Measurements from ENCODE around the gene MOSPD3. TPM values are rescaled to one million over a fixed set of nuclear protein-coding genes. Genes with fewer than 3 reads are reported as not detected.
A peak's percentile ranks its signal among the peaks of the same experiment; 100 is the strongest.

Gene MOSPD3
- total and polyA plus RNA-seq, 2 of the 13 experiments (the other 11 are each of a cell fraction or from before 2014, with no cell fraction given), result 7.6 to 8.8 TPM

- TF ChIP-seq, protein P1, sequence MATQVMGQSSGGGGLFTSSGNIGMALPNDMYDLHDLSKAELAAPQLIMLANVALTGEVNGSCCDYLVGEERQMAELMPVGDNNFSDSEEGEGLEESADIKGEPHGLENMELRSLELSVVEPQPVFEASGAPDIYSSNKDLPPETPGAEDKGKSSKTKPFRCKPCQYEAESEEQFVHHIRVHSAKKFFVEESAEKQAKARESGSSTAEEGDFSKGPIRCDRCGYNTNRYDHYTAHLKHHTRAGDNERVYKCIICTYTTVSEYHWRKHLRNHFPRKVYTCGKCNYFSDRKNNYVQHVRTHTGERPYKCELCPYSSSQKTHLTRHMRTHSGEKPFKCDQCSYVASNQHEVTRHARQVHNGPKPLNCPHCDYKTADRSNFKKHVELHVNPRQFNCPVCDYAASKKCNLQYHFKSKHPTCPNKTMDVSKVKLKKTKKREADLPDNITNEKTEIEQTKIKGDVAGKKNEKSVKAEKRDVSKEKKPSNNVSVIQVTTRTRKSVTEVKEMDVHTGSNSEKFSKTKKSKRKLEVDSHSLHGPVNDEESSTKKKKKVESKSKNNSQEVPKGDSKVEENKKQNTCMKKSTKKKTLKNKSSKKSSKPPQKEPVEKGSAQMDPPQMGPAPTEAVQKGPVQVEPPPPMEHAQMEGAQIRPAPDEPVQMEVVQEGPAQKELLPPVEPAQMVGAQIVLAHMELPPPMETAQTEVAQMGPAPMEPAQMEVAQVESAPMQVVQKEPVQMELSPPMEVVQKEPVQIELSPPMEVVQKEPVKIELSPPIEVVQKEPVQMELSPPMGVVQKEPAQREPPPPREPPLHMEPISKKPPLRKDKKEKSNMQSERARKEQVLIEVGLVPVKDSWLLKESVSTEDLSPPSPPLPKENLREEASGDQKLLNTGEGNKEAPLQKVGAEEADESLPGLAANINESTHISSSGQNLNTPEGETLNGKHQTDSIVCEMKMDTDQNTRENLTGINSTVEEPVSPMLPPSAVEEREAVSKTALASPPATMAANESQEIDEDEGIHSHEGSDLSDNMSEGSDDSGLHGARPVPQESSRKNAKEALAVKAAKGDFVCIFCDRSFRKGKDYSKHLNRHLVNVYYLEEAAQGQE (IDR thresholded peaks at IDR 0.05; ENCODE audit: borderline replicate concordance in 1 of 2, low read depth in 1 of 2, low read length in 2 of 2), result no peak
- TF ChIP-seq HOXA3 (CRISPR knock-in tag; IDR thresholded peaks at IDR 0.05) (peak; percentile 47; the same call in 1 of the 2 replicates), ZNF589 (CRISPR knock-in tag; conservative IDR thresholded peaks at IDR 0.05) (no peak), SP1 (IDR thresholded peaks at IDR 0.05) (no peak), SP1 (CRISPR knock-in tag; IDR thresholded peaks at IDR 0.05) (peak; percentile 67; the same call in 1 of the 2 replicates), ZNF468 (CRISPR knock-in tag; IDR thresholded peaks at IDR 0.05) (0 out of 2 replicates have a peak, but pooled peaks have one; percentile 31), ZNF569 (CRISPR knock-in tag; IDR thresholded peaks at IDR 0.05; ENCODE audit: borderline replicate concordance) (no peak), PRDM10 (CRISPR knock-in tag; IDR thresholded peaks at IDR 0.05; ENCODE audit: low read depth) (no peak), NFE2L1 (CRISPR knock-in tag; IDR thresholded peaks at IDR 0.05; ENCODE audit: borderline replicate concordance) (no peak), PAWR (CRISPR knock-in tag; IDR thresholded peaks at IDR 0.05; ENCODE audit: borderline replicate concordance) (no peak), HOXD1 (CRISPR knock-in tag; IDR thresholded peaks at IDR 0.05) (0 out of 2 replicates have a peak, but pooled peaks have one; percentile 33), ZNF644 (CRISPR knock-in tag; IDR thresholded peaks at IDR 0.05; ENCODE audit: low read depth) (no peak), ZNF550 (CRISPR knock-in tag; IDR thresholded peaks at IDR 0.05; ENCODE audit: borderline replicate concordance) (no peak), SOX5 (CRISPR knock-in tag; IDR thresholded peaks at IDR 0.05; ENCODE audit: borderline replicate concordance) (no peak), SAP130 (CRISPR knock-in tag; IDR thresholded peaks at IDR 0.05; ENCODE audit: low read depth) (0 out of 2 replicates have a peak, but pooled peaks have one; percentile 8), ETV5 (CRISPR knock-in tag; IDR thresholded peaks at IDR 0.05; ENCODE audit: borderline replicate concordance) (no peak), KLF13 (CRISPR knock-in tag; IDR thresholded peaks at IDR 0.05) (no peak), ZKSCAN5 (CRISPR knock-in tag; IDR thresholded peaks at IDR 0.05) (no peak), HNF1B (CRISPR knock-in tag; IDR thresholded peaks at IDR 0.05) (peak; percentile 23; the same call in 1 of the 2 replicates), TEF (CRISPR knock-in tag; IDR thresholded peaks at IDR 0.05) (no peak)
Measured at GRCh38 chr7:100570954-100571828, 41.1 kb upstream of the MOSPD3 start (continued).
